GM12892 (cell line): ENCODE data around the gene GRM7.

Experiments used
- POLR2A ChIP-seq: IDR thresholded peaks from 2 replicates; pipeline ENCODE4 v1.6.1; 2011; ENCODE audit warnings: low read depth, low read length, control low read depth
- POLR2AphosphoS5 ChIP-seq: IDR thresholded peaks from 2 replicates; pipeline ENCODE4 v1.6.1; 2011; ENCODE audit warnings: low read depth, low read length, control low read depth
- TAF1 ChIP-seq: IDR thresholded peaks from 2 replicates; pipeline ENCODE4 v1.6.1; 2011; ENCODE audit warnings: low read depth, mild to moderate bottlenecking, control low read depth, low read length, borderline replicate concordance

- TF ChIP-seq TAF1 (no peak), POLR2A (no peak), POLR2AphosphoS5 (no peak)
Measured at GRCh38 chr3:6827453-6827852, 33.5 kb upstream of the GRM7 start.
